ENCODE data around the gene CIDEB. TPM values are rescaled to one million over a fixed set of nuclear protein-coding genes. Genes with fewer than 3 reads are reported as not detected.

The CIDEB gene
- total and polyA plus RNA-seq, 2 of the 13 experiments (the other 11 are each of a cell fraction or from before 2014, with no cell fraction given), result 35.8 to 110 TPM

GRCh38 chr14:24261969-24262327, 45.8 kb downstream of the CIDEB start:
- H2AFZ ChIP-seq (ENCODE audit: low read length), result no peak overlapping the region
- peaks cover 9 to 19% of the 10 kb centered on the region in 2 experiments; a peak in 4 of 5 replicates for H3K36me3 ChIP-seq (replicated peaks in 1 of 2; ENCODE audit: control insufficient read depth in 1 of 2, insufficient read depth in 2 of 2, low read length in 2 of 2)
- peaks cover 16% of the 10 kb centered on the region for H3K4me1 ChIP-seq (ENCODE audit: insufficient read depth, low read length)
- no peaks in the 10 kb centered on the region for H4K20me1 ChIP-seq (ENCODE audit: insufficient read depth, low read length)
- H3K9me3 ChIP-seq (ENCODE audit: low read length), result no peaks in the 10 kb centered on the region
- no peak overlapping the region for H3K4me3 ChIP-seq (replicated peaks in 1 of 3; ENCODE audit: insufficient read depth in 1 of 3, low read depth in 2 of 3, low read length in 3 of 3)
- 89% methylated on average over 19 of the region's 19 CpGs for WGBS (ENCODE audit: low lambda C conversion rate)
- intact Hi-C loops (cut with micrococcal nuclease; ENCODE audit: unreplicated experiment), result no loop called here
- in situ Hi-C loops (cut with HindIII; ENCODE audit: extremely low pct_ligation_motif_present, low pct_unique_long_range_greater_than_20kb), result no loop called here
- POLR2A ChIA-PET, result interaction anchor here (0.8 to 16.5 kb wide), 5 partner anchors 8 to 170 kb away, joined by 3 to 435 read pairs (median 8); partner anchors contain the start of genes DHRS1, NOP9, RABGGTA and TINF2
- DNase-seq (ENCODE audit: low spot score) (no peak), FAIRE-seq (no peak), ATAC-seq (no peak)
- no peaks in the 10 kb centered on the region for H3K27me3 ChIP-seq (ENCODE audit: control insufficient read depth in 1 of 2, insufficient read depth in 2 of 2, low read length in 2 of 2)
- no peak overlapping the region for H3K9ac ChIP-seq (ENCODE audit: insufficient read depth, low read depth, low read length)
- H3K4me2 ChIP-seq (ENCODE audit: low read depth, low read length), result no peak overlapping the region
- TF ChIP-seq TCF7L2 (IDR thresholded peaks at IDR 0.05; ENCODE audit: low read depth, low read length) (no peak), NRL (CRISPR knock-in tag; IDR thresholded peaks at IDR 0.05; ENCODE audit: borderline replicate concordance) (0 out of 2 replicates have a peak, but pooled peaks have one; percentile 2), AGO2 (optimal IDR thresholded peaks at IDR 0.05; ENCODE audit: low read depth, low read length) (peak; percentile 22)
- BruUV-seq (replicated peaks), result no TSS peak
- no peak overlapping the region for H3K27ac ChIP-seq (ENCODE audit: extremely low read length, insufficient read depth, low read length)
- no peaks in the 10 kb centered on the region for H3K79me2 ChIP-seq (ENCODE audit: insufficient read depth, low read length)
- CTCF ChIA-PET (ENCODE audit: low intra/inter-chr PET ratio, low total read pairs), result no interaction called here

DNA sequence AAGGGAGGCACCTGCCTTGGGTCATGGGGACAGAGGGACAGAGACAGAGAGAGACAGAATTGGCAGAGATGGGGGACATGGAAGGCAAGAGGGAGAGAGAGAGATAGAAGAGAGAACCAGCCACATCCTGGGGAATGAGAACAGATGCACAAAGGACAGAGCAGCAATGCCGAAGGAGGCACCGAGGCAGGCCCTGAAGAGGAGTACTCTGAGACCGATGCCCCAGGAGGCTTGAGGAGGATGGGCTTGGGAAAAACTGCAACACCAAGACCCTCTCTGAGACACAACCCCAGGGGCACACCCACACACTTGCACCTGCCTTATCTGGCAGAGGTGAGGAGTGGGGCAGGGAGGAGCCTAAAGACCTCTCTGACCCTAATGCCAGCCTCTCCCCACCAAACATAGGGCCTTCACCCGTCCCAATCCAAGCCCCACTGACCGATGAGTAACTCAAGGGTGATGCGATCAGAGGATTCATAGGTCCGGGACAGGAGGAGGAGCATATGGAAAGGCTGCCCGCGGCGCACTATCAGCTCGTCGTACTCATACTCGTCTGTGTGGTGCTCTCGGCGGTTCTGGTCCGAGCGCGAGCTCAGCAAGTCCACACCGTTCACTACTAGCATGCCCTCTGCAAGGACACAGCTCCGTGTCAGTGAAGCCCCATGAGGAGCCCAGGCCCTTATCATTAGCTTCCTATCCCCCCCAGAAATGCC, 46.4 kb downstream of the CIDEB start:
- Histone ChIP-seq H4K20me1 (ENCODE audit: insufficient read depth, low read length) (no peaks in the 10 kb centered on the region), H3K4me1 (ENCODE audit: insufficient read depth, low read length) (peaks cover 21% of the 10 kb centered on the region), H3K4me3 (replicated peaks in 1 of 3; ENCODE audit: insufficient read depth in 1 of 3, low read depth in 2 of 3, low read length in 3 of 3) (no peak overlapping the region), H2AFZ (ENCODE audit: low read length) (no peak overlapping the region), H3K27me3 (ENCODE audit: control insufficient read depth in 1 of 2, insufficient read depth in 2 of 2, low read length in 2 of 2) (no peaks in the 10 kb centered on the region), H3K4me2 (ENCODE audit: low read depth, low read length) (no peak overlapping the region), H3K36me3 (replicated peaks in 1 of 2; ENCODE audit: control insufficient read depth in 1 of 2, insufficient read depth in 2 of 2, low read length in 2 of 2) (peaks cover 4 to 13% of the 10 kb centered on the region in 2 experiments; a peak in 4 of 5 replicates), H3K79me2 (ENCODE audit: insufficient read depth, low read length) (no peaks in the 10 kb centered on the region), H3K9me3 (ENCODE audit: low read length) (no peaks in the 10 kb centered on the region), H3K27ac (ENCODE audit: extremely low read length, insufficient read depth, low read length) (no peak overlapping the region), H3K9ac (ENCODE audit: insufficient read depth, low read depth, low read length) (no peak overlapping the region)
- ChIA-PET CTCF (ENCODE audit: low intra/inter-chr PET ratio, low total read pairs) (no interaction called here), POLR2A (interaction anchor here (0.8 to 16.5 kb wide), 4 partner anchors 8 to 170 kb away, joined by 3 to 435 read pairs (median 131); partner anchors contain the start of genes RABGGTA and TINF2)
- in situ Hi-C loops (cut with HindIII; ENCODE audit: extremely low pct_ligation_motif_present, low pct_unique_long_range_greater_than_20kb) (no loop called here), intact Hi-C loops (cut with micrococcal nuclease; ENCODE audit: unreplicated experiment) (no loop called here)
- FAIRE-seq, result no peak
- WGBS (ENCODE audit: low lambda C conversion rate), result 92% methylated on average over 20 of the region's 20 CpGs
- DNase-seq (ENCODE audit: low spot score), result no peak
- no peak for ATAC-seq
- BruUV-seq (replicated peaks), result no TSS peak
- TF ChIP-seq, protein P1, sequence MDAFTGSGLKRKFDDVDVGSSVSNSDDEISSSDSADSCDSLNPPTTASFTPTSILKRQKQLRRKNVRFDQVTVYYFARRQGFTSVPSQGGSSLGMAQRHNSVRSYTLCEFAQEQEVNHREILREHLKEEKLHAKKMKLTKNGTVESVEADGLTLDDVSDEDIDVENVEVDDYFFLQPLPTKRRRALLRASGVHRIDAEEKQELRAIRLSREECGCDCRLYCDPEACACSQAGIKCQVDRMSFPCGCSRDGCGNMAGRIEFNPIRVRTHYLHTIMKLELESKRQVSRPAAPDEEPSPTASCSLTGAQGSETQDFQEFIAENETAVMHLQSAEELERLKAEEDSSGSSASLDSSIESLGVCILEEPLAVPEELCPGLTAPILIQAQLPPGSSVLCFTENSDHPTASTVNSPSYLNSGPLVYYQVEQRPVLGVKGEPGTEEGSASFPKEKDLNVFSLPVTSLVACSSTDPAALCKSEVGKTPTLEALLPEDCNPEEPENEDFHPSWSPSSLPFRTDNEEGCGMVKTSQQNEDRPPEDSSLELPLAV (CRISPR knock-in tag; conservative IDR thresholded peaks at IDR 0.05; ENCODE audit: low read depth), result no peak
- TF ChIP-seq, protein P2, sequence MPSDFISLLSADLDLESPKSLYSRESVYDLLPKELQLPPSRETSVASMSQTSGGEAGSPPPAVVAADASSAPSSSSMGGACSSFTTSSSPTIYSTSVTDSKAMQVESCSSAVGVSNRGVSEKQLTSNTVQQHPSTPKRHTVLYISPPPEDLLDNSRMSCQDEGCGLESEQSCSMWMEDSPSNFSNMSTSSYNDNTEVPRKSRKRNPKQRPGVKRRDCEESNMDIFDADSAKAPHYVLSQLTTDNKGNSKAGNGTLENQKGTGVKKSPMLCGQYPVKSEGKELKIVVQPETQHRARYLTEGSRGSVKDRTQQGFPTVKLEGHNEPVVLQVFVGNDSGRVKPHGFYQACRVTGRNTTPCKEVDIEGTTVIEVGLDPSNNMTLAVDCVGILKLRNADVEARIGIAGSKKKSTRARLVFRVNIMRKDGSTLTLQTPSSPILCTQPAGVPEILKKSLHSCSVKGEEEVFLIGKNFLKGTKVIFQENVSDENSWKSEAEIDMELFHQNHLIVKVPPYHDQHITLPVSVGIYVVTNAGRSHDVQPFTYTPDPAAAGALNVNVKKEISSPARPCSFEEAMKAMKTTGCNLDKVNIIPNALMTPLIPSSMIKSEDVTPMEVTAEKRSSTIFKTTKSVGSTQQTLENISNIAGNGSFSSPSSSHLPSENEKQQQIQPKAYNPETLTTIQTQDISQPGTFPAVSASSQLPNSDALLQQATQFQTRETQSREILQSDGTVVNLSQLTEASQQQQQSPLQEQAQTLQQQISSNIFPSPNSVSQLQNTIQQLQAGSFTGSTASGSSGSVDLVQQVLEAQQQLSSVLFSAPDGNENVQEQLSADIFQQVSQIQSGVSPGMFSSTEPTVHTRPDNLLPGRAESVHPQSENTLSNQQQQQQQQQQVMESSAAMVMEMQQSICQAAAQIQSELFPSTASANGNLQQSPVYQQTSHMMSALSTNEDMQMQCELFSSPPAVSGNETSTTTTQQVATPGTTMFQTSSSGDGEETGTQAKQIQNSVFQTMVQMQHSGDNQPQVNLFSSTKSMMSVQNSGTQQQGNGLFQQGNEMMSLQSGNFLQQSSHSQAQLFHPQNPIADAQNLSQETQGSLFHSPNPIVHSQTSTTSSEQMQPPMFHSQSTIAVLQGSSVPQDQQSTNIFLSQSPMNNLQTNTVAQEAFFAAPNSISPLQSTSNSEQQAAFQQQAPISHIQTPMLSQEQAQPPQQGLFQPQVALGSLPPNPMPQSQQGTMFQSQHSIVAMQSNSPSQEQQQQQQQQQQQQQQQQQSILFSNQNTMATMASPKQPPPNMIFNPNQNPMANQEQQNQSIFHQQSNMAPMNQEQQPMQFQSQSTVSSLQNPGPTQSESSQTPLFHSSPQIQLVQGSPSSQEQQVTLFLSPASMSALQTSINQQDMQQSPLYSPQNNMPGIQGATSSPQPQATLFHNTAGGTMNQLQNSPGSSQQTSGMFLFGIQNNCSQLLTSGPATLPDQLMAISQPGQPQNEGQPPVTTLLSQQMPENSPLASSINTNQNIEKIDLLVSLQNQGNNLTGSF (CRISPR knock-in tag; IDR thresholded peaks at IDR 0.05), result 0 out of 2 replicates have a peak, but pooled peaks have one; percentile 23
- no peak for TF ChIP-seq TBL1XR1 (IDR thresholded peaks at IDR 0.05; ENCODE audit: borderline replicate concordance, low read length, partially characterized antibody)
- TF ChIP-seq TCF7 (IDR thresholded peaks at IDR 0.05; ENCODE audit: low read depth), result no peak
- TF ChIP-seq ARNT (IDR thresholded peaks at IDR 0.05), result no peak
- no peak for TF ChIP-seq MEIS1 (CRISPR knock-in tag; IDR thresholded peaks at IDR 0.05; ENCODE audit: borderline replicate concordance)
- TF ChIP-seq JUND (CRISPR knock-in tag; IDR thresholded peaks at IDR 0.05), result no peak
- no peak for TF ChIP-seq MTF1 (CRISPR knock-in tag; IDR thresholded peaks at IDR 0.05)

Data from HepG2 (cell line).